ENCODE measurements around the gene MCM7. TPM values are rescaled to one million over a fixed set of nuclear protein-coding genes. Genes with fewer than 3 reads are reported as not detected.

MCM7 gene
- total and polyA plus RNA-seq, 4 experiments from 2014 or later, result 26.9 to 173 (median 97.2) TPM

Small RNA genes within 50 kb of the gene (microRNA-seq; reads per million reads assigned to microRNA genes)
- gene MIR106B (ENCODE audit: borderline microRNAs expressed, borderline number of aligned reads, borderline replicate concordance) (629 reads per million, percentile 84 among the genes with 10 or more reads in this experiment), gene MIR25 (ENCODE audit: borderline microRNAs expressed, borderline number of aligned reads, borderline replicate concordance) (354 reads per million, percentile 79 among the genes with 10 or more reads in this experiment), gene MIR93 (ENCODE audit: borderline microRNAs expressed, borderline number of aligned reads, borderline replicate concordance) (2,094 reads per million, percentile 93 among the genes with 10 or more reads in this experiment)

Other genes with a start within 250 kb of the MCM7 start
- gene OR2AE1, start 224.4 kb downstream of the MCM7 start, total RNA-seq, result not detected
- gene OR2AE1, start 224.4 kb downstream of the MCM7 start, polyA plus RNA-seq, result not detected
- 10 to 100 TPM; 69.0 to 69.7 TPM for gene TRIM4, start 181.9 kb downstream of the MCM7 start, total RNA-seq
- 10 to 100 TPM; 18.2 to 28.8 TPM for gene TRIM4, start 181.9 kb downstream of the MCM7 start, polyA plus RNA-seq
- gene GJC3, start 171.8 kb downstream of the MCM7 start, total RNA-seq, result under 1 TPM; 0.39 to 0.61 TPM
- gene GJC3, start 171.8 kb downstream of the MCM7 start, polyA plus RNA-seq, result under 1 TPM; 0.23 to 0.94 TPM
- gene AZGP1, start 125.4 kb downstream of the MCM7 start, total RNA-seq, result not detected
- gene AZGP1, start 125.4 kb downstream of the MCM7 start, polyA plus RNA-seq, result not detected
- gene ZKSCAN1, start 85.8 kb downstream of the MCM7 start, total RNA-seq, result 100 to 1,000 TPM in 1 of 2 experiments, 10 to 100 TPM in 1; 94.8 to 101 TPM
- gene ZKSCAN1, start 85.8 kb downstream of the MCM7 start, polyA plus RNA-seq, result 10 to 100 TPM; 25.0 to 47.0 TPM
- gene ZSCAN21, start 51.6 kb downstream of the MCM7 start, total RNA-seq, result 10 to 100 TPM in 1 of 2 experiments, 1 to 10 TPM in 1; 9.9 to 10.6 TPM
- 1 to 10 TPM; 2.5 to 9.7 TPM for gene ZSCAN21, start 51.6 kb downstream of the MCM7 start, polyA plus RNA-seq
- gene ZNF3, start 19.7 kb downstream of the MCM7 start, total RNA-seq, result 10 to 100 TPM; 44.2 to 44.8 TPM
- 10 to 100 TPM; 11.9 to 25.4 TPM for gene ZNF3, start 19.7 kb downstream of the MCM7 start, polyA plus RNA-seq
- gene COPS6, start 12.4 kb downstream of the MCM7 start, total RNA-seq, result 10 to 100 TPM; 85.5 to 89.2 TPM
- gene COPS6, start 12.4 kb downstream of the MCM7 start, polyA plus RNA-seq, result 100 to 1,000 TPM; 155 to 261 TPM
- gene AP4M1, start 246 bp upstream of the MCM7 start, total RNA-seq, result 10 to 100 TPM; 12.1 to 14.9 TPM
- 1 to 10 TPM; 3.2 to 4.3 TPM for gene AP4M1, start 246 bp upstream of the MCM7 start, polyA plus RNA-seq
- gene TAF6, start 18.0 kb upstream of the MCM7 start, total RNA-seq, result 10 to 100 TPM; 61.6 to 62.2 TPM
- gene TAF6, start 18.0 kb upstream of the MCM7 start, polyA plus RNA-seq, result 10 to 100 TPM; 25.3 to 35.2 TPM
- 10 to 100 TPM; 69.0 to 69.8 TPM for gene CNPY4, start 18.2 kb upstream of the MCM7 start, total RNA-seq
- gene CNPY4, start 18.2 kb upstream of the MCM7 start, polyA plus RNA-seq, result 10 to 100 TPM; 14.8 to 24.8 TPM
- gene MBLAC1, start 25.6 kb upstream of the MCM7 start, total RNA-seq, result 1 to 10 TPM; 6.4 to 6.8 TPM
- gene MBLAC1, start 25.6 kb upstream of the MCM7 start, polyA plus RNA-seq, result 1 to 10 TPM in 1 of 2 donors, under 1 TPM in 1; 0.77 to 1.2 TPM
- 100 to 1,000 TPM; 178 to 189 TPM for gene LAMTOR4, start 47.5 kb upstream of the MCM7 start, total RNA-seq
- 100 to 1,000 TPM; 423 to 501 TPM for gene LAMTOR4, start 47.5 kb upstream of the MCM7 start, polyA plus RNA-seq
- gene TRAPPC14, start 57.3 kb upstream of the MCM7 start, total RNA-seq, result 10 to 100 TPM; 68.7 to 73.0 TPM
- 1 to 10 TPM; 1.4 to 5.5 TPM for gene TRAPPC14, start 57.3 kb upstream of the MCM7 start, polyA plus RNA-seq
- 1 to 10 TPM; 8.0 to 8.9 TPM for gene GAL3ST4, start 67.2 kb upstream of the MCM7 start, total RNA-seq
- 1 to 10 TPM; 2.3 to 5.0 TPM for gene GAL3ST4, start 67.2 kb upstream of the MCM7 start, polyA plus RNA-seq
- gene GPC2, start 76.0 kb upstream of the MCM7 start, total RNA-seq, result 10 to 100 TPM; 11.8 to 12.5 TPM
- under 1 TPM in 1 of 2 donors, not detected in 1; 0.73 TPM for gene GPC2, start 76.0 kb upstream of the MCM7 start, polyA plus RNA-seq
- 1 to 10 TPM; 6.5 to 7.7 TPM for gene STAG3, start 76.5 kb upstream of the MCM7 start, total RNA-seq
- gene STAG3, start 76.5 kb upstream of the MCM7 start, polyA plus RNA-seq, result 1 to 10 TPM; 1.6 to 3.7 TPM
- 10 to 100 TPM; 77.4 to 85.2 TPM for gene PVRIG, start 118.6 kb upstream of the MCM7 start, total RNA-seq
- 10 to 100 TPM; 68.2 to 87.3 TPM for gene PVRIG, start 118.6 kb upstream of the MCM7 start, polyA plus RNA-seq
- gene SPDYE3, start 206.3 kb upstream of the MCM7 start, total RNA-seq, result not detected
- gene SPDYE3, start 206.3 kb upstream of the MCM7 start, polyA plus RNA-seq, result 1 to 10 TPM; 6.3 to 9.9 TPM